ENCODE data around the gene CHST11. TPM values are rescaled to one million over a fixed set of nuclear protein-coding genes. Genes with fewer than 3 reads are reported as not detected.

Gene CHST11
- total RNA-seq, 1 experiment from 2014 or later, result 0.25 TPM

DNA sequence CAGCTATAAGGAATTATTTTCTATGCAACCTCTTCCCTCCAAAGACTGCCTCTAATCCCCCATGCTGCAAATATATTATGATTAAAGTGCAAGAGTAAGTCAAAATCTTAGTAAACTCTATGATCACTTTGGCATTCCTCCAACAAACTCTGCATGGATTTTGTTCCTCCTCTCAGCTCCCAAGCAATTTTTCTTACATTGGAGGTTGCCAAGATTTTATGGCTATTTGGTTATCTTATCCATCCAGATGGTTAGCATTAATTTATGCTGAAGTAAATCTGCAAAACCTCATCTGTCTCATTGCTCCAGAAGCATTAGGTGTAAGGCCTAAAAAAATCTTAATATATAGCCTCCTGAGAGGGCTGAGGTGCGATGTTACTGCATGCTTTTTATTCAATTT lies 228.1 kb downstream of the CHST11 start:
- Mint-ChIP-seq H3K9me3 (ENCODE audit: unreplicated experiment) (no peaks in the 10 kb centered on the region), H3K4me3 (ENCODE audit: unreplicated experiment) (no peak overlapping the region), H3K36me3 (ENCODE audit: insufficient read depth, unreplicated experiment) (no peaks in the 10 kb centered on the region), H3K27me3 (ENCODE audit: insufficient read depth, unreplicated experiment) (no peaks in the 10 kb centered on the region), H3K4me1 (ENCODE audit: low read depth, unreplicated experiment) (no peaks in the 10 kb centered on the region), H3K27ac (ENCODE audit: unreplicated experiment) (no peak overlapping the region)
- ChIA-PET CTCF (no interaction called here), POLR2A (no interaction called here)
- intact Hi-C loops (cut with micrococcal nuclease; ENCODE audit: unreplicated experiment), result no loop called here
- H3K4me1 ChIP-seq, result no peaks in the 10 kb centered on the region
- no peaks in the 10 kb centered on the region for H3K27me3 ChIP-seq (replicated peaks; ENCODE audit: control insufficient read depth, insufficient read depth, low read length)
- no TSS peak for BruUV-seq (replicated peaks)
- no peak overlapping the region for H3K4me3 ChIP-seq (ENCODE audit: low read depth, low read length)
- H3K36me3 ChIP-seq (ENCODE audit: control insufficient read depth, insufficient read depth, low read length), result no peaks in the 10 kb centered on the region
- no peaks in the 10 kb centered on the region for H3K9me3 ChIP-seq
- DNase-seq, result no peak
- TF ChIP-seq, protein P1, sequence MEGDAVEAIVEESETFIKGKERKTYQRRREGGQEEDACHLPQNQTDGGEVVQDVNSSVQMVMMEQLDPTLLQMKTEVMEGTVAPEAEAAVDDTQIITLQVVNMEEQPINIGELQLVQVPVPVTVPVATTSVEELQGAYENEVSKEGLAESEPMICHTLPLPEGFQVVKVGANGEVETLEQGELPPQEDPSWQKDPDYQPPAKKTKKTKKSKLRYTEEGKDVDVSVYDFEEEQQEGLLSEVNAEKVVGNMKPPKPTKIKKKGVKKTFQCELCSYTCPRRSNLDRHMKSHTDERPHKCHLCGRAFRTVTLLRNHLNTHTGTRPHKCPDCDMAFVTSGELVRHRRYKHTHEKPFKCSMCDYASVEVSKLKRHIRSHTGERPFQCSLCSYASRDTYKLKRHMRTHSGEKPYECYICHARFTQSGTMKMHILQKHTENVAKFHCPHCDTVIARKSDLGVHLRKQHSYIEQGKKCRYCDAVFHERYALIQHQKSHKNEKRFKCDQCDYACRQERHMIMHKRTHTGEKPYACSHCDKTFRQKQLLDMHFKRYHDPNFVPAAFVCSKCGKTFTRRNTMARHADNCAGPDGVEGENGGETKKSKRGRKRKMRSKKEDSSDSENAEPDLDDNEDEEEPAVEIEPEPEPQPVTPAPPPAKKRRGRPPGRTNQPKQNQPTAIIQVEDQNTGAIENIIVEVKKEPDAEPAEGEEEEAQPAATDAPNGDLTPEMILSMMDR (IDR thresholded peaks at IDR 0.05; ENCODE audit: insufficient read depth in 1 of 2, low read depth in 1 of 2, low read length in 1 of 2, severe bottlenecking in 1 of 2, unreplicated experiment in 1 of 2), result no peak

DNA sequence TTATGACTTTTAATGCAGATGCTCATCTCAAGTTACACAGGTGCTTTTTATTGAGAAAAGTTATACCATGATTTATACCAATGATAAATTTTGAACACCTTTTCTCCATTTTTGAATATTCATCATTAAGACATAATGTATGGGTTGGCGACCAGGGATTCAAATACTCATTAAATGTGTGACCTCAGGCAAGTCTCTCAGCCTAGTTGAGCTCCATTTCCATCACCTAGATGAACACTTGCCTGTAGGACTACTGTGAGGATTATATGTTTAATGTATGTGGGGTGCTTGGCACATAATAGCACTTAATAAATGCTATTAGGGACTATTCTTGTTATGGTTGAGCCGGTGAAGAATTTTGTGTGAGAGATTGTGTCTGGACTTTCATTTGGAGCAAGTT lies 228.6 kb downstream of the CHST11 start:
- CTCF ChIA-PET, result no interaction called here
- H3K27ac Mint-ChIP-seq (ENCODE audit: unreplicated experiment), result no peak overlapping the region
- Histone ChIP-seq H3K27me3 (replicated peaks; ENCODE audit: control insufficient read depth, insufficient read depth, low read length) (no peaks in the 10 kb centered on the region), H3K36me3 (ENCODE audit: control insufficient read depth, insufficient read depth, low read length) (no peaks in the 10 kb centered on the region), H3K9me3 (no peaks in the 10 kb centered on the region), H3K4me1 (no peaks in the 10 kb centered on the region), H3K4me3 (ENCODE audit: low read depth, low read length) (no peak overlapping the region)
- H3K4me1 Mint-ChIP-seq (ENCODE audit: low read depth, unreplicated experiment), result no peaks in the 10 kb centered on the region
- H3K4me3 Mint-ChIP-seq (ENCODE audit: unreplicated experiment), result no peak overlapping the region
- H3K36me3 Mint-ChIP-seq (ENCODE audit: insufficient read depth, unreplicated experiment), result no peaks in the 10 kb centered on the region
- no peak for DNase-seq
- POLR2A ChIA-PET, result no interaction called here
- BruUV-seq (replicated peaks), result no TSS peak
- H3K9me3 Mint-ChIP-seq (ENCODE audit: unreplicated experiment), result no peaks in the 10 kb centered on the region
- intact Hi-C loops (cut with micrococcal nuclease; ENCODE audit: unreplicated experiment), result no loop called here
- H3K27me3 Mint-ChIP-seq (ENCODE audit: insufficient read depth, unreplicated experiment), result no peaks in the 10 kb centered on the region
- TF ChIP-seq, protein P1 (IDR thresholded peaks at IDR 0.05; ENCODE audit: insufficient read depth in 1 of 2, low read depth in 1 of 2, low read length in 1 of 2, severe bottlenecking in 1 of 2, unreplicated experiment in 1 of 2), result no peak

DNA sequence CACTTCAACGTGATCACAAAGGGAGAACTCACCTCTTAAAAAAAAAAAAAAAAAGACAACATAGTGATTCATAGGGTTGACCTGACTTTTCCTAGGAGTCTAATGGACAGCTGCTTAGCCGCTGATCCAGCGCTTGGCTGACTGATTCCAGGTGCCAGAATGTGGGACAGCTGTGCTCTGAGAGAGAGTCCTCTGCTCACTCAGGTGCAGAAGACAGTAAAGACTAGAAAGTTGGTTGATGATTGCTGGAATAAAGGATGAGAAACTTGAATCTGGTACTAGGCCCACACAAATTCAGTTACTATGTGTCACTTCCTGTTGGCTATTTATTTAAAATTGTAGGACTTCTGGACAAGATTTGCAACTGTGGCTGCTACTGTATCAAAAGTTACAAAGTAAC lies 229.4 kb downstream of the CHST11 start:
- POLR2A ChIA-PET, result no interaction called here
- no peak overlapping the region for H3K27ac Mint-ChIP-seq (ENCODE audit: unreplicated experiment)
- no peaks in the 10 kb centered on the region for H3K4me1 ChIP-seq
- TF ChIP-seq, protein P1 (IDR thresholded peaks at IDR 0.05; ENCODE audit: insufficient read depth in 1 of 2, low read depth in 1 of 2, low read length in 1 of 2, severe bottlenecking in 1 of 2, unreplicated experiment in 1 of 2), result no peak
- CTCF ChIA-PET, result no interaction called here
- BruUV-seq (replicated peaks), result no TSS peak
- H3K36me3 Mint-ChIP-seq (ENCODE audit: insufficient read depth, unreplicated experiment), result no peaks in the 10 kb centered on the region
- no peaks in the 10 kb centered on the region for H3K4me1 Mint-ChIP-seq (ENCODE audit: low read depth, unreplicated experiment)
- no peak overlapping the region for H3K4me3 Mint-ChIP-seq (ENCODE audit: unreplicated experiment)
- no peaks in the 10 kb centered on the region for H3K27me3 ChIP-seq (replicated peaks; ENCODE audit: control insufficient read depth, insufficient read depth, low read length)
- no peak for DNase-seq
- no peaks in the 10 kb centered on the region for H3K36me3 ChIP-seq (ENCODE audit: control insufficient read depth, insufficient read depth, low read length)
- H3K9me3 ChIP-seq, result no peaks in the 10 kb centered on the region
- intact Hi-C loops (cut with micrococcal nuclease; ENCODE audit: unreplicated experiment), result no loop called here
- H3K9me3 Mint-ChIP-seq (ENCODE audit: unreplicated experiment), result no peaks in the 10 kb centered on the region
- no peak overlapping the region for H3K4me3 ChIP-seq (ENCODE audit: low read depth, low read length)
- no peaks in the 10 kb centered on the region for H3K27me3 Mint-ChIP-seq (ENCODE audit: insufficient read depth, unreplicated experiment)

All from Caco-2 (cell line).